ENCODE results near the gene PCOLCE2. TPM values are rescaled to one million over a fixed set of nuclear protein-coding genes. Genes with fewer than 3 reads are reported as not detected.
A peak's percentile ranks its signal among the peaks of the same experiment; 100 is the strongest.

PCOLCE2 gene
- total RNA-seq, 1 donor from 2014 or later = 5.4 TPM

DNA sequence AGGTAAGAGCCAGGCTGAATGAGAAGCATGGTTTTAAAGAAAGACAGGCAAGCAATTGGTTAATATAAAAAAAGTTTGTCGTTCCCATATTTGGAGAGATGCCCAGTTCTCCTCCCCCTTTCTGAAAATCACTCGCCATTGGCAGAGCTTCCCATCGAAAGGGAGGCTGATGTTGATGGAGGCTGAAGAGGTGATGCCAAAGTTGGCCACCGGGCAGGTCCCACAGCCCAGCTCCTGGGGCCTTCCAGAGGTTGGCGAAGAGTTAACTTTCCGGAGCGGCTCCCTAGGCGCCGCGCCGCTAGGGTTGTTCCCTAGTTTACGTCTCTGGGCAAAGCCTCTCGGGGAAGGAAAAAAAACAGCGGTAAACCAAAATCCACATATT is 793 bp downstream of the PCOLCE2 start:
- DNase-seq (ENCODE audit: low read depth) = peak; percentile 25
- Histone ChIP-seq H3K4me2 (ENCODE audit: low read length) (peak overlapping the region; percentile 92), H2AFZ (ENCODE audit: low read depth, low read length) (peak overlapping the region; percentile 89)

DNA sequence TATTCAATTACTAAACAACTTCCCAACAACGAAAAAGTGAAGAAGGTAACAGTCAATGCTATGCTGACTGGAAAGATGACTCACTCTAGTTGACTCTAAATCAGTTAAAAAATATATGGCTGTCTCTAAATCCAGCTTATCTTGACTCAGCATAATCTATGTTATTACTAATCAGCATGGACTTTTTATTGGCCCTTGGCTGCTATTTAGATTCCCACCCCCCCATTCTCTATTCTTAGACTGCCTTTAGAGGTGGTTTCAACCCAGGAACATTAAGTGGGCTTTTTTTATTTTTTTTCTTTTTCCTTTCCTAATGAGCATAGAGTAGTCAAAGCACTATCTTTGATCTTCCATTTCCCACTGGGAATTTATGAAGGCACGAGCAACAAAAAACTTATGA is 1.9 kb downstream of the PCOLCE2 start:
- TF ChIP-seq, protein P1, sequence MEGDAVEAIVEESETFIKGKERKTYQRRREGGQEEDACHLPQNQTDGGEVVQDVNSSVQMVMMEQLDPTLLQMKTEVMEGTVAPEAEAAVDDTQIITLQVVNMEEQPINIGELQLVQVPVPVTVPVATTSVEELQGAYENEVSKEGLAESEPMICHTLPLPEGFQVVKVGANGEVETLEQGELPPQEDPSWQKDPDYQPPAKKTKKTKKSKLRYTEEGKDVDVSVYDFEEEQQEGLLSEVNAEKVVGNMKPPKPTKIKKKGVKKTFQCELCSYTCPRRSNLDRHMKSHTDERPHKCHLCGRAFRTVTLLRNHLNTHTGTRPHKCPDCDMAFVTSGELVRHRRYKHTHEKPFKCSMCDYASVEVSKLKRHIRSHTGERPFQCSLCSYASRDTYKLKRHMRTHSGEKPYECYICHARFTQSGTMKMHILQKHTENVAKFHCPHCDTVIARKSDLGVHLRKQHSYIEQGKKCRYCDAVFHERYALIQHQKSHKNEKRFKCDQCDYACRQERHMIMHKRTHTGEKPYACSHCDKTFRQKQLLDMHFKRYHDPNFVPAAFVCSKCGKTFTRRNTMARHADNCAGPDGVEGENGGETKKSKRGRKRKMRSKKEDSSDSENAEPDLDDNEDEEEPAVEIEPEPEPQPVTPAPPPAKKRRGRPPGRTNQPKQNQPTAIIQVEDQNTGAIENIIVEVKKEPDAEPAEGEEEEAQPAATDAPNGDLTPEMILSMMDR (IDR thresholded peaks at IDR 0.05; ENCODE audit: insufficient read depth, low read depth, low read length) = no peak
- no peak for TF ChIP-seq EZH2 (IDR thresholded peaks at IDR 0.05; ENCODE audit: insufficient read depth, low read length)
- Histone ChIP-seq H3K4me2 (ENCODE audit: low read length) (peak overlapping the region; percentile 56), H3K9me3 (ENCODE audit: insufficient read depth, low read depth, low read length) (no peaks in the 10 kb centered on the region), H3K4me1 (ENCODE audit: insufficient read depth, low read length) (peaks cover 19% of the 10 kb centered on the region), H3K36me3 (ENCODE audit: insufficient read depth, low read length) (no peaks in the 10 kb centered on the region), H3K79me2 (ENCODE audit: insufficient read depth, low read length) (no peaks in the 10 kb centered on the region), H3K9ac (ENCODE audit: low read length) (no peak overlapping the region), H3K27me3 (ENCODE audit: insufficient read depth, low read length) (peaks cover 3% of the 10 kb centered on the region), H2AFZ (ENCODE audit: low read depth, low read length) (no peak overlapping the region), H3K27ac (ENCODE audit: low read depth, low read length) (no peak overlapping the region), H4K20me1 (ENCODE audit: insufficient read depth, low read length) (no peaks in the 10 kb centered on the region), H3K4me3 (ENCODE audit: insufficient read depth, low read depth, low read length) (no peak overlapping the region)
- DNase-seq (ENCODE audit: low read depth) (peak; percentile 84), FAIRE-seq (peak; percentile 89)
- peak overlapping the region; percentile 21 for H3K27ac Mint-ChIP-seq (ENCODE audit: unreplicated experiment)
- H3K4me1 Mint-ChIP-seq (ENCODE audit: low read depth, unreplicated experiment) = peaks cover 8% of the 10 kb centered on the region
- H3K36me3 Mint-ChIP-seq (ENCODE audit: low read depth, unreplicated experiment) = no peaks in the 10 kb centered on the region
- H3K4me3 Mint-ChIP-seq (ENCODE audit: unreplicated experiment) = peak overlapping the region; percentile 23
- H3K9me3 Mint-ChIP-seq (ENCODE audit: unreplicated experiment) = no peaks in the 10 kb centered on the region
- peaks cover 10% of the 10 kb centered on the region for H3K27me3 Mint-ChIP-seq (ENCODE audit: low read depth, unreplicated experiment)

More for the DNA sequence above, 793 bp downstream of the PCOLCE2 start:
- H3K4me3 Mint-ChIP-seq (ENCODE audit: unreplicated experiment) = peak overlapping the region; percentile 84
- peak overlapping the region; percentile 68 for H3K4me3 ChIP-seq (ENCODE audit: insufficient read depth, low read depth, low read length)
- FAIRE-seq = no peak
- peaks cover 8% of the 10 kb centered on the region for H3K4me1 Mint-ChIP-seq (ENCODE audit: low read depth, unreplicated experiment)
- no peaks in the 10 kb centered on the region for H4K20me1 ChIP-seq (ENCODE audit: insufficient read depth, low read length)
- H3K36me3 Mint-ChIP-seq (ENCODE audit: low read depth, unreplicated experiment) = no peaks in the 10 kb centered on the region
- TF ChIP-seq, protein P1 (IDR thresholded peaks at IDR 0.05; ENCODE audit: insufficient read depth, low read depth, low read length) = no peak
- TF ChIP-seq EZH2 (IDR thresholded peaks at IDR 0.05; ENCODE audit: insufficient read depth, low read length) = no peak
- H3K27ac Mint-ChIP-seq (ENCODE audit: unreplicated experiment) = peak overlapping the region; percentile 41
- peaks cover 19% of the 10 kb centered on the region for H3K4me1 ChIP-seq (ENCODE audit: insufficient read depth, low read length)
- H3K36me3 ChIP-seq (ENCODE audit: insufficient read depth, low read length) = no peaks in the 10 kb centered on the region
- peak overlapping the region; percentile 74 for H3K9ac ChIP-seq (ENCODE audit: low read length)
- no peaks in the 10 kb centered on the region for H3K9me3 ChIP-seq (ENCODE audit: insufficient read depth, low read depth, low read length)
- peaks cover 13% of the 10 kb centered on the region for H3K27me3 Mint-ChIP-seq (ENCODE audit: low read depth, unreplicated experiment)
- H3K27ac ChIP-seq (ENCODE audit: low read depth, low read length) = peak overlapping the region; percentile 12
- H3K27me3 ChIP-seq (ENCODE audit: insufficient read depth, low read length) = peaks cover 3% of the 10 kb centered on the region
- H3K9me3 Mint-ChIP-seq (ENCODE audit: unreplicated experiment) = no peaks in the 10 kb centered on the region
- no peaks in the 10 kb centered on the region for H3K79me2 ChIP-seq (ENCODE audit: insufficient read depth, low read length)

DNA sequence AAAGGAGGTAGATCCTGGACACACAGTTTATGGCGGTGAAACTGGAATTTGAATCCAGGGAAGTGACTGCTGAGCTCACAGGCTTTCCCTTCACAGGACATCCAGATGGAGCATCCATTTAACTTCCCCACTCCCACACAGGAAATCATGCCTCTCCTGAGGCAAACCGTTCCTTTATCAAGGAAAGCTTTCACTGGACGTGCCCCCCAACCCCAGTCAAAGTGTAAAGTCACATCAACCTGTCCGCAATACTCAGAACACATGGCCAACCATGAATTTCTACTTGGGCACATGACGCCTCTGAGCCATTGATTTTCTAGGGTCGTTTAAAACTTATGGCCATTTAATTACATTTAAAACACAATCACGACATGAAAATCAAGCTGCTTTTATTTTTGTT is 2.9 kb downstream of the PCOLCE2 start:
- Mint-ChIP-seq H3K4me3 (ENCODE audit: unreplicated experiment) (no peak overlapping the region), H3K27ac (ENCODE audit: unreplicated experiment) (no peak overlapping the region), H3K4me1 (ENCODE audit: low read depth, unreplicated experiment) (peaks cover 8% of the 10 kb centered on the region), H3K27me3 (ENCODE audit: low read depth, unreplicated experiment) (peaks cover 5% of the 10 kb centered on the region), H3K36me3 (ENCODE audit: low read depth, unreplicated experiment) (no peaks in the 10 kb centered on the region), H3K9me3 (ENCODE audit: unreplicated experiment) (no peaks in the 10 kb centered on the region)
- DNase-seq (ENCODE audit: low read depth) (no peak), FAIRE-seq (peak; percentile 26)
- Histone ChIP-seq H3K27ac (ENCODE audit: low read depth, low read length) (no peak overlapping the region), H3K27me3 (ENCODE audit: insufficient read depth, low read length) (peaks cover 3% of the 10 kb centered on the region), H3K4me1 (ENCODE audit: insufficient read depth, low read length) (peaks cover 19% of the 10 kb centered on the region), H2AFZ (ENCODE audit: low read depth, low read length) (no peak overlapping the region), H3K9ac (ENCODE audit: low read length) (no peak overlapping the region), H4K20me1 (ENCODE audit: insufficient read depth, low read length) (no peaks in the 10 kb centered on the region), H3K36me3 (ENCODE audit: insufficient read depth, low read length) (no peaks in the 10 kb centered on the region), H3K4me3 (ENCODE audit: insufficient read depth, low read depth, low read length) (no peak overlapping the region), H3K79me2 (ENCODE audit: insufficient read depth, low read length) (no peaks in the 10 kb centered on the region), H3K4me2 (ENCODE audit: low read length) (no peak overlapping the region), H3K9me3 (ENCODE audit: insufficient read depth, low read depth, low read length) (no peaks in the 10 kb centered on the region)
- no peak for TF ChIP-seq EZH2 (IDR thresholded peaks at IDR 0.05; ENCODE audit: insufficient read depth, low read length)
- TF ChIP-seq, protein P1 (IDR thresholded peaks at IDR 0.05; ENCODE audit: insufficient read depth, low read depth, low read length) = no peak

Measured in astrocyte (in vitro differentiated cells and primary cell).